HG03442 (cell line): ENCODE results near the gene MEGF8.

ENCODE experiments used
- ATAC-seq: cut with Tn5 transposase; IDR thresholded peaks from one replicate; pipeline ENCODE4 v1.9.1; 2021; ENCODE audit warnings: mild to moderate bottlenecking, moderate library complexity; ENCODE audit not compliant: unreplicated experiment

MEGF8 gene

DNA sequence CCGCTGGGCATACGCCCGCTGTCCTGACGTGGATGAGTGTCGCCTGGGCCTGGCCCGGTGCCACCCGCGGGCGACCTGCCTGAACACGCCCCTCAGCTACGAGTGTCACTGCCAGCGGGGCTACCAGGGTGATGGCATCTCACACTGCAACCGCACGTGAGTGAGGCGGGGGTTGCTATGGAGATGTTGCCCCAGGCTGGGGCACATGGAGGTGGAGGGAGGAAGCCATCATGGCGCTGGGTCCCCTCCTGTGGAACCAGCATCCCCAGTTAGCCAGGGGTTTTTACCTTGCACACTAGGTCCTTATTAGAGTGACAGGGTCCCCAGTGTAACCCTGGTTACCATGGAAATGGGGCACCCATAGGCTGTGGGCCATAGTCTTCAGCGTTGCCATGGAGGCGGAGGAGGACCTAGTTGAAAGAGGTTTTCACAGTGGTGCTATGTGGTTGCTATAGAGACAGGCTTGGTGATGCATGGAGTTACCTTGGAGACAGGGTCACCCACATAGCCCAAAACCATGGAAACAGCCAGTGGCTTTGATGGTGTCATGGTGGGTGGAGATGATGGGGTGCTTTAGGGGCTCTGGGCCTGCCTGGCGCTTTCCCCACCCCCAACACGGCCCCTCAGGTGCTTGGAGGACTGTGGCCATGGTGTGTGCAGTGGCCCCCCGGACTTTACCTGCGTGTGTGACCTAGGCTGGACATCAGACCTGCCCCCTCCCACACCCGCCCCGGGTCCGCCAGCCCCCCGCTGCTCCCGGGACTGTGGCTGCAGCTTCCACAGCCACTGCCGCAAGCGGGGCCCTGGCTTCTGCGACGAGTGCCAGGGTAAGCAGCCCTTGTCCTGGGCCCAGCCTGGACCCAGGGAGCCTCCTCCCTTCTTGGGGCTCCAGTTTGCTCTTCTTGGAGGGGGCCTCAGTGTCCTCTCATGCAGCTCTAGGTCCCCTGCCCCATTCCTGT is 27.1 kb downstream of the MEGF8 start:
- ATAC-seq: no peak

DNA sequence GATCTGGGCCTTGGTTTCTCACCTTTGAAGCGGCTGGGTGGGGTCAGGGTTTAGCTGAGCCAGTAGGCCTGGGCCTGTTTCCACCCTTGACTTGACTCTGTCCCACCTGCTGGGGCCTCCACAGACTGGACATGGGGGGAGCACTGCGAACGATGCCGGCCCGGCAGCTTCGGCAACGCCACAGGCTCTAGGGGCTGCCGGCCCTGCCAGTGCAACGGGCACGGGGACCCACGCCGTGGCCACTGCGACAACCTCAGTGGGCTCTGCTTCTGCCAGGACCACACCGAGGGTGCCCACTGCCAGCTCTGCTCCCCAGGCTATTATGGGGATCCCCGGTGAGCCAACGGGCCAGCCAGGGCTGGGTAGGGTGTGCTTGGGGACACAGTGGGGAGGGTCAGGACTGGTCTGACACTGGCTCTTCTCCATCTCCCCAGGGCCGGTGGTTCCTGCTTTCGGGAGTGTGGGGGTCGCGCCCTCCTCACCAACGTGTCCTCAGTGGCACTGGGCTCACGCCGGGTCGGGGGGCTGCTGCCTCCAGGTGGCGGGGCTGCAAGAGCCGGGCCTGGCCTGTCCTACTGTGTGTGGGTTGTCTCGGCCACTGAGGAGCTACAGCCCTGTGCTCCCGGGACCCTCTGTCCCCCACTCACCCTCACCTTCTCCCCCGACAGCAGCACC is 28.0 kb downstream of the MEGF8 start:
- no peak for ATAC-seq

DNA sequence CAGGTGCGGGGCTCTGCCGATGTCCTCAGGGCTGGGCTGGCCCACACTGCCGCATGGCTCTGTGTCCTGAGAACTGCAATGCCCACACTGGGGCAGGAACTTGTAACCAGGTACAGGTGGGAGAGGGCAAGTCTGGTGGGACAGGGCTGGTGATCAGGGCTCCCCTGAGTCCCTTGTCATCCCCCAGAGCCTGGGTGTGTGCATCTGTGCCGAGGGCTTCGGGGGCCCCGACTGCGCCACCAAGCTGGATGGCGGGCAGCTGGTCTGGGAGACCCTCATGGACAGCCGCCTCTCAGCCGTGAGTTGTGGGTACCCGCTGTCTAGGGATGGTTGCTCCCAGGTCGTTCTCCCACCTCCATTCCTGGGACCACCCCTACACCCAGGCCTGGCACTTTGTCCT is 30.5 kb downstream of the MEGF8 start:
- ATAC-seq: no peak

- ATAC-seq: no peak
Measured at GRCh38 chr19:42356686-42357085, 31.3 kb downstream of the MEGF8 start.

- ATAC-seq: no peak
Measured at GRCh38 chr19:42357290-42357689, 31.9 kb downstream of the MEGF8 start.

DNA sequence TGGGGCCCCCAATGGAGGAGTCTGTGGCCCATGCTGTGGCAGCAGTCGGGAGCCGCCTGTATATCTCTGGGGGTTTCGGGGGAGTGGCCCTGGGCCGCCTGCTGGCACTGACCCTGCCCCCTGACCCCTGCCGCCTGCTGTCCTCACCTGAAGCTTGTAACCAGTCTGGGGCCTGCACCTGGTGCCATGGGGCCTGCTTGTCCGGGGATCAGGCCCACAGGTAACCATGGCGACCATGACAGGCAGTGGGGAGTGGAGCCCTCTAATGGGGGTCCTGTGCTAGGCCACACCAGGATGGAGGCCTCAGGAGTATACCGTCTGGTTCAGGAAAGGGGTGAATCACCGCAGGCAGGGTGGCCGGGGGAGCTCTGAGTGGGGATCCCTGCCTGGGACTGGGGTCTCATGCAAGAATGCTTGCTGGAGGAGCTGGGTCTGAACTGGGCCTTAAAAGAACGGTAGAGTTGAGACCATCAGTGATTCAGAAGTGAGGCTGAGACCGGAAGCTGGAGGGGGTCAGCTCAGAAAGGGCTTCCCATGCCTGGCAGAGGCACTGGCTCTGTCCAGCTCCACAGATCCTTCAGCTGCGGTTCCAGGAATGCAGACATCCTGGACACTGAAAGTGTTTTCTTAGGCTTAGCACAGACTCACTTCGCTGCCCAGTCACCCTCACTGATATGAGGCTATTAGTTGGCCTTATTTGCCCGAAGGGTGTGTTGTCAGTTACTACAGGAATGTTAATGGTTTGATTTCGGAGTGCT is 35.5 kb downstream of the MEGF8 start:
- ATAC-seq: no peak

DNA sequence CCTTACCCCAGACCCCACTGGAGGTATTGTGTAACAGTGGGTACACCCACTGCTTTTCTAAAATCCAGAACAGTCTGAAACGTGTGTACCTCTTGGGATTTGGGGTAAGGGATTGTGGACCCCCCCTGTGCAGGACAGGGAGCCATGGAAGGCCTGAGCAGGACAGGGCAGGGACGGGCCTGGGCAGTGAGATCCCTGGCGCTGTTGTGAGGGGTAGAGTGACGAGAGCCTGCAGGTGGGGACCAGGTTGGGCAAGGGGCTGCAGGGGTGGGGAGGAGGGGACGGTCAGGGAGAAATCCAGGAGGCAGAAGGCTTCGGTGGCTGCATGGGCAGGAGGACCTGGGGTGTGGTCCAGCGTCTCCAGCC is 36.1 kb downstream of the MEGF8 start:
- no peak for ATAC-seq

DNA sequence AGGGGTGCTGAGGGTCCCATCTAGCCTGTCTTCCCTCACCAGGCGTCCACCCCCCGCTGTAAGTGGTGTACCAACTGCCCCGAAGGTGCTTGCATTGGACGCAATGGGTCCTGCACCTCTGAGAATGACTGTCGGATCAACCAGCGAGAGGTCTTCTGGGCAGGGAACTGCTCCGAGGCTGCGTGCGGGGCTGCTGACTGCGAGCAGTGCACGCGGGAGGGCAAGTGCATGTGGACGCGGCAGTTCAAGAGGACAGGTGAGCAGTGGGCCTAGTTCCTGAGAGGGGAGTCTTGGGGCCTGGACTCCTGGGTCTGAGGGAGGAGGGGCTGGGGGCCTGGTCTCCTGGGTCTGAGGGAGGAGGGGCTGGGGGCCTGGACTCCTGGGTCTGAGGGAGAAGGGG is 36.9 kb downstream of the MEGF8 start:
- no peak for ATAC-seq

GRCh38 chr19:42362891-42363440 is 37.5 kb downstream of the MEGF8 start:
- no peak for ATAC-seq

DNA sequence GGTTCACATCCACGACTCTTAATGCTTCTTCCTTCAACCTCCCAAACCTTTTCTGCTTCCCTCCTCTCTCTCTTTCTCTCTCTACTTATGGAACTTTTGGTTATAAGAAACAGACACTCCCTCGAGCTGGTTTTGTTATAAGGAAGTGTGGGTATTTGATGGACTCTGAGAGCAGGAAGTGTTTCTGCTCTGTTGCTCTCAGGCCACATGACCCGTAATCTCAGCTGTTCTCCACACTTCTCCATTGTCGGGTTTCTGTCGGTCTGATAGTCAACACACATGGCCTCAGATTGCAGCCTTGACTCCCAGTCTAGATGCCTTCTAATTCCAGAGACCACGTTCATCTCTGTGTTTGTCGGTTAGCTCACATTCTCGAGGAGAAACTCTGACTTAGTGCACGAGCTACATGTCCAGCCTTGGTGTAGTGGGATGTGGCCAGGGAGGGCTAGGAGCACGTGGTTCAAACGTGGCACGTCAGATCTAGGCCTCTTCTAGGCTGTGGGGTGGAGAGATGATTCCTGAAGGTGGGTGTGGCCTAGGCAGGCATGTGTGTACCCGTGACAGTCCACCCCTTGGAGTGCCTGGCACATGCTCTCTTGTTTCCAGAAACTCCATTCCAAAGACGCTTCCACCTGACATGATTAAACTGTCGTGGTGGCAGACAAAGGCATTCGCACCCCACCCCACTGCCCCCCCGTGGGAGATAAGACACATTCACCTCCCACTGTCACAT is 38.3 kb downstream of the MEGF8 start:
- no peak for ATAC-seq

- no peak for ATAC-seq
Measured at GRCh38 chr19:42366673-42367072, 41.2 kb downstream of the MEGF8 start.

- ATAC-seq: no peak
Measured at GRCh38 chr19:42367929-42368328, 42.5 kb downstream of the MEGF8 start.

DNA sequence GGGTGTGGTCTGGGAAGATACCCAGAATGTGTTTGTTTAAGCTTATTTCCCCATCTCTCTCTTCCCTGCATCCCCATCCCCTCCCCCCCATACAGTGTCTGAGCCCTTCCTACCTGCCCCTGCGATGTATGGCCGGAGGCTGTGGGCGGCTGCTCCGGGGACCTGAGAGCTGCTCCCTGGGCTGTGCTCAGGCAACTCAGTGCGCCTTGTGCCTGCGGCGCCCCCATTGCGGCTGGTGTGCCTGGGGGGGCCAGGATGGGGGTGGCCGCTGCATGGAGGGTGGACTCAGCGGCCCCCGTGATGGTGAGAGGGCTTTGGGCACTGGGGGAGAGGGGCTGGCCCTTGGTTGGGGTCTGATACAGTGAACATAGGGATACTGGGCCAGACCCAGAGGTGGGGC is 42.9 kb downstream of the MEGF8 start:
- no peak for ATAC-seq

GRCh38 chr19:42368765-42369164 is 43.3 kb downstream of the MEGF8 start:
- no peak for ATAC-seq

GRCh38 chr19:42369433-42370067 is 44.1 kb downstream of the MEGF8 start:
- ATAC-seq: no peak

DNA sequence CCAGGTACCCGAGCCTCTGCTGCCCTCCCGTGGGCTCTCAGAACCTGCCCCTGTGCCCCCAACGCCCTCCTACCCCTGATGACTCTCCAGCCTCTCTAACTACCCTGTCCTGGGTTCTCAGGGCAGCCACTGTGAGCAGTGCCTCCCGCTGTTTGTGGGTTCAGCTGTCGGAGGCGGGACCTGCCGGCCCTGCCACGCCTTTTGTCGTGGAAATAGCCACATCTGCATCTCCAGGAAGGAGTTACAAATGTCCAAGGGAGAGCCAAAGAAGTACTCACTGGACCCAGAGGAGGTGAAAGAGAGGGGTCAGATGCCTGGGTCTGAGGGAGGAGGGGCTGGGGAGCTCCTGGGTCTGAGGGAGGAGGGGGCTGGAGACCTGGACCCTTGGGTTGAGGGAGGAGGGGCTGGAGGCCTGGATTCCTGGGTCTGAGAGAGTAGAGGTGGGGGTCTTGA is 44.7 kb downstream of the MEGF8 start:
- ATAC-seq: no peak

DNA sequence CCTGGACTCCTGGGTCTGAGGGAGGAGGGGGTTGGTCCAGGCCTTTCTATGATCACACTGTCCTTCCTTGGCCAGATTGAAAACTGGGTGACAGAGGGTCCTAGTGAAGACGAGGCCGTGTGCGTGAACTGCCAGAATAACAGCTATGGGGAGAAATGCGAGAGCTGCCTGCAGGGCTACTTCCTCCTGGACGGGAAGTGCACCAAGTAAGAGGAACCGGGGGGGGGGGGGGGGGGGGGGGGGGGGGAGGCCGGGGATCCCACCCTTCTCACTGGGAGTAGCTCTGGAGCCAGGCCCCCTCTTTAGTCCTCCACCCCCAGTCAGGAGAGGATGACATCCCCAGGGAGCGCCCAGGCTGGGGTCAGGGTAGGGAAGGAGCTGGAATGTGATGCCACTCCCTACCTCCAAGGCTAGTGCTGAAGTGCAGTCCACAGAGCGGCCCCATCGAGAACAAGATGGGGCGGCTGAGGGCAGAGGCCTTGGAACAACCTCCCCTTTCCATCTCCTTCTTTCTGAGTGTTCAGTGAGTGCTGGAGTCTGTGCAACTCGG is 45.3 kb downstream of the MEGF8 start:
- ATAC-seq: no peak

- ATAC-seq: no peak
Measured at GRCh38 chr19:42374826-42375376, 49.5 kb downstream of the MEGF8 start.

GRCh38 chr19:42375415-42376176 is 50.2 kb downstream of the MEGF8 start:
- ATAC-seq: no peak
